ENCODE data around the gene CRTC2. TPM values are rescaled to one million over a fixed set of nuclear protein-coding genes. Genes with fewer than 3 reads are reported as not detected.
"Not testable (repeated sequence)": the region's sequence is repeated elsewhere in the genome, so short reads cannot be mapped to it uniquely, and the experiment has no call there.

Gene CRTC2
- total RNA-seq, 1 donor from 2014 or later: 41.9 TPM

GRCh38 chr1:153908071-153908470 is 50.3 kb downstream of the CRTC2 start:
- H3K27ac Mint-ChIP-seq: no peak overlapping the region
- no peak for DNase-seq (ENCODE audit: low spot score, unreplicated experiment)
- H3K4me1 Mint-ChIP-seq (ENCODE audit: low read depth): no peaks in the 10 kb centered on the region
- no peaks in the 10 kb centered on the region for H3K27me3 Mint-ChIP-seq
- no peaks in the 10 kb centered on the region for H3K9me3 Mint-ChIP-seq (ENCODE audit: low read depth)
- H3K36me3 Mint-ChIP-seq (ENCODE audit: insufficient read depth): peaks cover 18% of the 10 kb centered on the region
- TF ChIP-seq CTCF (IDR thresholded peaks at IDR 0.05; ENCODE audit: unreplicated experiment): no peak
- no peak overlapping the region for H3K4me3 Mint-ChIP-seq (ENCODE audit: low read depth)

GRCh38 chr1:153907134-153907533 is 51.3 kb downstream of the CRTC2 start:
- Mint-ChIP-seq H3K4me1 (ENCODE audit: low read depth) (no peaks in the 10 kb centered on the region), H3K27ac (no peak overlapping the region), H3K9me3 (ENCODE audit: low read depth) (no peaks in the 10 kb centered on the region), H3K27me3 (no peaks in the 10 kb centered on the region), H3K36me3 (ENCODE audit: insufficient read depth) (peaks cover 17% of the 10 kb centered on the region), H3K4me3 (ENCODE audit: low read depth) (no peak overlapping the region)
- DNase-seq (ENCODE audit: low spot score, unreplicated experiment): no peak
- TF ChIP-seq CTCF (IDR thresholded peaks at IDR 0.05; ENCODE audit: unreplicated experiment): no peak

- DNase-seq (ENCODE audit: low spot score, unreplicated experiment): no peak
Observed at GRCh38 chr1:153906396-153906795, 52.0 kb downstream of the CRTC2 start.

GRCh38 chr1:153905908-153906307 is 52.5 kb downstream of the CRTC2 start:
- H3K4me3 Mint-ChIP-seq (ENCODE audit: low read depth); H3K27me3 Mint-ChIP-seq; H3K9me3 Mint-ChIP-seq (ENCODE audit: low read depth); H3K4me1 Mint-ChIP-seq (ENCODE audit: low read depth); H3K27ac Mint-ChIP-seq; DNase-seq (ENCODE audit: low spot score, unreplicated experiment): not testable (repeated sequence)
- peaks cover 12% of the 10 kb centered on the region for H3K36me3 Mint-ChIP-seq (ENCODE audit: insufficient read depth)

More at GRCh38 chr1:153906396-153906795, 52.0 kb downstream of the CRTC2 start:
- H3K27me3 Mint-ChIP-seq: no peaks in the 10 kb centered on the region
- H3K27ac Mint-ChIP-seq: no peak overlapping the region
- TF ChIP-seq CTCF (IDR thresholded peaks at IDR 0.05; ENCODE audit: unreplicated experiment): no peak
- H3K36me3 Mint-ChIP-seq (ENCODE audit: insufficient read depth): peaks cover 15% of the 10 kb centered on the region
- no peak overlapping the region for H3K4me3 Mint-ChIP-seq (ENCODE audit: low read depth)
- no peaks in the 10 kb centered on the region for H3K9me3 Mint-ChIP-seq (ENCODE audit: low read depth)
- no peaks in the 10 kb centered on the region for H3K4me1 Mint-ChIP-seq (ENCODE audit: low read depth)

GRCh38 chr1:153903841-153904455 is 54.5 kb downstream of the CRTC2 start:
- H3K27me3 Mint-ChIP-seq: no peaks in the 10 kb centered on the region
- no peak for DNase-seq (ENCODE audit: low spot score, unreplicated experiment)
- no peak overlapping the region for H3K4me3 Mint-ChIP-seq (ENCODE audit: low read depth)
- peaks cover 15% of the 10 kb centered on the region for H3K36me3 Mint-ChIP-seq (ENCODE audit: insufficient read depth)
- H3K4me1 Mint-ChIP-seq (ENCODE audit: low read depth): no peaks in the 10 kb centered on the region
- TF ChIP-seq CTCF (IDR thresholded peaks at IDR 0.05; ENCODE audit: unreplicated experiment): no peak
- H3K27ac Mint-ChIP-seq: no peak overlapping the region
- H3K9me3 Mint-ChIP-seq (ENCODE audit: low read depth): no peaks in the 10 kb centered on the region

GRCh38 chr1:153899509-153899908 is 58.9 kb downstream of the CRTC2 start:
- no peak for DNase-seq (ENCODE audit: low spot score, unreplicated experiment)
- Mint-ChIP-seq H3K27me3 (no peaks in the 10 kb centered on the region), H3K27ac (no peak overlapping the region)

More at GRCh38 chr1:153899509-153899908, 58.9 kb downstream of the CRTC2 start:
- TF ChIP-seq CTCF (IDR thresholded peaks at IDR 0.05; ENCODE audit: unreplicated experiment): no peak
- Mint-ChIP-seq H3K4me3 (ENCODE audit: low read depth) (no peak overlapping the region), H3K4me1 (ENCODE audit: low read depth) (no peaks in the 10 kb centered on the region), H3K9me3 (ENCODE audit: low read depth) (no peaks in the 10 kb centered on the region), H3K36me3 (ENCODE audit: insufficient read depth) (peaks cover 7% of the 10 kb centered on the region)
